ENCODE results near the gene CCDC122.

CCDC122 gene

DNA sequence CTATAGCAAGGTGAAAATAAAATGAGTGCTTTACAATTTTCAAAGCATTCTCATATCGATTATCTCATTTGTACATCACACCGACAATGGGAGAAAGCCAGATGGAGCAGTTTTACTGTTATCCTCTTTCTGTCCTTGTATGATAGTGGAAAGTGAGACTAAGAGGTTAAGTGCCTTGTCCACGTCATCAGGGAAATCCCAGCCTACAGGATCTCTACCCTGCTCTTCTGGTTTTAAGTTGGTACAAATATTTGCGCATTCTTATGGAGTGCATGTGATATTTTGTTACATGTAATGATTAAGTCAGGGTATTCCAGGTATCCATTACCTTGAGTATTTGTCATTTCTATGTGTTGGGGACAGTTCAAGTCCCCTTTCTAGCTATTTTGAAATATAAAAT lies 80.3 kb downstream of the CCDC122 start:
- DNase-seq: no peak

DNA sequence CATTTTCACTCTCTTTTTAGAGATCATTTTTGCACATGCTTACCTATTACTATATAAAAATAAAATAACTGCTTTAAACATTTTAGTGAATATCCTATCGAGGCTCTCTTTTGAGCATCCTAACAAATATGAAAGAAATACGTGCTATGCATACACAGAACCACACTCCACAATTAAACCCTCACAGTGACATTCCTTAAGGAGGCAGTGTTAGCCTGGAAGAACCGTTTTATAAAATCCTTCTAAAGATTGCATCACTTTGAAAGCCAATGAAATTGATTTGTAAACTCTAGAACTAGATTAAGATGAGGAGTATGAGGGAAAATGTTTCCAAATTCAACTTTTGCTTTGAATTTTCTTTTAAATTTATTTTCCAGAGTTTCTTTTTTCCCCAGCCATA lies 81.7 kb downstream of the CCDC122 start:
- DNase-seq: no peak

DNA sequence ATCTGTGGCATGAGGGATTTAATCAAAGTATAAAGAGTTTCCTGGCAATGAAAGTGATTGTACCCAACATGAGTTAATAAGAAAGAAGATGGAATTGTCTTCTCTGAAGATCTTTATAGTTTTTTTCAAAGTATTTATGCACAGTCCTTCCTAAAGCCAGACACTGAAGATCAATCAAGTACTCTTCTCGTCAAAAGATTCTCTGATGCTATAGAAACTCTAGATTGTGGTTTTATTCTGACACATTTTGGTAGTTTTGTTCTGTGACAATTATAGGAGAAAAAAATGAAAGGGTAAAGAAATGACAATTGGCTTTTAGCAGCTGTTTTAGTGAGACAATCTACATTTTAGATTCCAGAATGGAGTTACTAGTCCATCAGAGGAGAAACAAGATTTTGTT lies 82.4 kb downstream of the CCDC122 start:
- DNase-seq: no peak

DNA sequence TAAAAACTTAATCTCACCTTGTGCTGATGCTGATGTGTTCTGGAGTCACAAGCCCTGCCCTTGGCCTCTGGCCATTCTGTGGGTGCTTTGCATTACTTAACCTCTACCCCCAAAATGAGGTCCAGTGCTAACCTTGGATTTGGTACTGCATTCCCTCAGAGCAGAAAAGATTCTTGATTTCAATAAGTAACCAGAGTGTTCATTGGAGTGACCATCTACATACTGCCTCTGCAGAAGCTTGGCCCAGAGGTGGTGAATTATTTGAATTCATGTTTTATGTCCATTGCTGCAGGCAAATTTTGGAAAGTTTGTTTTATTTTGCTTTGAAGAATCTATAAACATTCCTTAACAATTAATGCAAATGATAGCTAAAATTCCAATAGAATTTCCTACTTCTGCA lies 85.1 kb downstream of the CCDC122 start:
- no peak for DNase-seq

DNA sequence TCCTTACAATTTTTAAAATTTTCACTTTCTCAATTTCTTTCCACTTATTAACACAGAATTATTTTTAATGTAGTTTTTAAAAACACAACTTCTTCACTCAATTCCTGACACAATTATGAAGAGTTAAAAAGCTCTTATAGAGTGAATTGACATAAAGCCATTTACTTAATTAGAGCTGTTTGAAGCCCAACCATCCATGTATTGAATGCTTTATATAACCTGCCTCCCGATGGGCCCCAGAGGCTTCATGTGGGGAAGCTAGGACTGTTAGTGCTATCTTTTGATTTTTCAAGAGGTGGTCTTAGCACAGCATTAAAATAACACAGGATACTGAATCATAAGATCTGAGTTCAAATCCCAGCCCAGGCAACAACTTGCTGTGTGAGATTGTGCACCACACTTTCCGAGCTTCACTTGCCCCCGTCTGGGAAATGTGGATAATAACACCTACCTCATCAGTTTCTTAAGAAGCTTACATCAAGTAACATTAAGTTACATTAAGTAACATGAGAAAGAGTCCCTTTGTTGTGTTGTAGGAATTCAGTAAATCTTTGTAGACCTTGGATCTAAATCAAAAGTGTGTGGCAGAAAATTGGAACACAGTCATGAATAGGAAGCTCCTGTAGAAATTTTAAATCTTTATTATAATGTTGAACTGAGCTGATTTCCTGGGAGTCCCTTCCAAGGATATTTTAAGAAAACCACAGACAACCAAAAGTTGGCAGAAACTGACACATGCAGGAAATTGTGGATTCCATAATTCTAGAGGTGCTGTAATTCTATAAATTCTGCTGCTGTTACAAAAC lies 87.3 kb downstream of the CCDC122 start:
- no peak for DNase-seq

DNA sequence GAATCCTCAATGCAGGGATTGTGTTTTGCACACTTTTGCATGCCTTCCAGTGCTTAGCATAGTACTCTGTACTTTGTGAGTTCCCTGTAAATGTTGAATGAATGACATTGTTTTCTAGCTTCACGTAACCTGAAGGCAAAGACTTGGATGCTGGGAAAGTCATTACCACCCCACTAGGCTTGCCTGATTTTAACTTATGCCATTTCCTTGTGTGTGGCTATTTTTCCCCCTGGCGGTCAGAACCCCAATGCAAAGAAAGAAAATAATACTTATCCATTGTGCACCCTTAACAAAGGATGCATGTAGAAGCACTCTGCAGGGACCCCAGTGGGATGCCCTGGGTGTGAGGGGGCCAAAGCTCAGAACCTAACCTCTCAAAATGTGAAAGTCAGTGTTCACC lies 91.5 kb downstream of the CCDC122 start:
- DNase-seq: no peak

DNA sequence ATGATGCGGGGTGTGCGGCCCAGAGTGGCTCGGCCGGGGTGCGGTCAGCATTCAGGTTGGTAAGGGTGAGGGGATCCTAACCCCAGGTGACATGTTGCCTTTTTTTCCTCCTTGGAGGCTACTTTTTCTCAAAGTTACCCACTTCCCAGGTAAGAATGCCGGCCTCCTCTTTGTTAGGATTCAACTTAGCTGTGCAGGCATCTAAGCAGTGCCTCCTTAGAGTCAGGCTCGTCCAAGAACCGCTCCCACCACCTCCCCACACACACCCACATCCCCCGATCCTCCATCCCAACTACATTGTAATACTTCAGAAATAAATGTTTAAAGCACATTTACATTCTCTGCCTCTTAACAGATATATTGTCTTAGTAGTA lies 92.0 kb downstream of the CCDC122 start:
- no peak for DNase-seq

DNA sequence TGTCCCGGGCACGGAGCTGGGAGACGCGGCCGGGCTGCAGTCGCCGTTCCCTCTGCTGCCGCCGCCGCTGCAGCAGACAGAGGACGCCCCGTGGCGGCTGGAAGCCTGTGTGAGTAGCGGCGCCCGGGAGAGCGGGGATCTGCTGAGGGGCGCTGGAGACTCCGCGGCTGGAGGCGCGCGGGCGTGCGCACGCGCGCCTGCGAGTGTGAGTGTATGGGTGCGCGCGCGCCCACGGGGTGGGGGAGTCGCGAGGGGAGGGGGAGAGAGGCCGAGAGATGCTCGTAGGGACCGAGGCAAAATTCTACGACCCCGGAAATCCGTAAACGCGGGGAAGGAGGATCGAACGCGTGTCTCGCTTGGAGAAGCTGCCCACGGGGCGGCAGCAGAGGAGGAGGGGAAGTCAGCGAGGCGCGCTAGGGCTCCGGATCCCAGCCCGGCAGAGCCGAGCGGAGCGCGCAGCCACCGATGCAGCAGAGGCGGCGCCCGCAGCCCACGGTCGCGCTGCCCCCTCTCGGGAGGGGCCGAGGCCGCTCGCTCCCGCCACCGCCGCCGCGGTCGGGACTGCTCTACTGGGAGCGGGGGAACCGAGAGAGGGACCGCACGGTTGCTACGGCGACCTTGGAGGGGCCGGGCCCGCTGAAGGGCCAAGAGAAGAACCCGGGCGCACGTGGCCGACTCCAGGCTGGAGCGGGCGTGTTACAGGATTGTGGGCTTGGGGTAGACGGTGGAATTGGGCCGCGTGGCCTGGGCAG lies 92.6 kb downstream of the CCDC122 start, which contains the start of gene ENOX1:
ENOX1 (minus strand) TSS at position 207 of the 752 bp plus-strand sequence.
- peak; percentile 39 for DNase-seq

DNA sequence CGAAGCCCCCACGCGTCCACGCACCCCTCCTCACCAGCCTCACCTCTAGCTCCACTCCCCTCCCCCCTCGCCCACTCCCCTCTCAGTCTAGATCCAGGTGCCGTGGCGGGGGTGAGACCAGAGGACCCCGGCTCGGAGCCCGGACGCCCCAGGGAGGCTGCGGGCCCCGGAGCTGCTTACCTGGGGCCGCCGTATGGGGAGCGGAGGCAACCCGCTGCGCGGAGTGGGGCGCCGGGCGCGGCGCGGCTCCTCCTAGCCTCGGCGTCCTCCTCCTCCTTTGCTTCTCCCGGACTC lies 93.1 kb downstream of the CCDC122 start:
- no peak for DNase-seq
